Stimulated activated CD4-positive, alpha-beta T cell treated with anti-CD3 and anti-CD28 coated beads, Interleukin-4, amount 100 ng/mL, for 48 hours (primary cell): ENCODE data around the gene TMEM30B.
A peak's percentile ranks its signal among the peaks of the same experiment; 100 is the strongest.
"Not testable (repeated sequence)": the region's sequence is repeated elsewhere in the genome, so short reads cannot be mapped to it uniquely, and the experiment has no call there.

Experiments
- DNase-seq, 2 donors: peaks; one replicate each; pipeline ENCODE4 v3.0.0-alpha.2; 2020; ENCODE audit warnings: low read depth in 2 of 2

TMEM30B gene

DNA sequence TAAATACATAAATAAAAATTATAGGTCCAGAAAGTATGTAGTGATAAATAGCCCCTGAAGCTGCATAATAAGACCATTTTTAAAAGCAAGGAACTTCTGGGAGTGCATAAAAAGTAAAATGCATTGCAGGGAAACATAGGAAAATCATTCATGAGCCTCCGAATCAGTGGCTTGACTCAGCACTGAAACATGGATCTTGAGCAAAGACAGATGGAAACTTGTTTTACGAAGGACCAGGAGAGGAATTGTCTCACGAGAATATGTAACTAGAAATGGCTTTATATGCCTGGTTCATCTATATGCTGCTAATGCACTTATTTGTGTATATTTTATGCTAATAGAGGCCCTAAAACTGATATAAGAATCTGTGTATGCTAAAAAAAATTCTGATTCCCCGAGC, 14.7 kb downstream of the TMEM30B start:
- DNase-seq, result no peak

DNA sequence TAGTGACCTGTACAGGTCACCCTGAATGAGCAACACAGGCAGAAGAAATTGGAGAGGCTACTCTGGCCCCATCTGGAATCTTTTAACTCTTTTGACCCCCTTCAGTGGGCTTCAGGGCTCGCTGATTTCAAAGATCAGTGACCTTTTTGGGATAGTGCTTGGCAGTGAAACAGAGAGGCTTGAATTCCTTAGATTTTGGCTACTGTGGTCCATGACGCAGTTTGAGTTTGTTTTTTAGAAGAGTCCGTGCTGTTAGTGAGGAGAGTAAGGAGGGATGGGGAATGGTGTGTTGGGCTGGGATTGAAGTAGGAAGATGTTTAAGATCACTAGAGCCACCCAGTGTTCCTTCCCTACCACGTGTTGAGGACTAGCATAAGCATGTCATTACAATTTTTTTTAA, 16.5 kb downstream of the TMEM30B start:
- DNase-seq, result no peak

DNA sequence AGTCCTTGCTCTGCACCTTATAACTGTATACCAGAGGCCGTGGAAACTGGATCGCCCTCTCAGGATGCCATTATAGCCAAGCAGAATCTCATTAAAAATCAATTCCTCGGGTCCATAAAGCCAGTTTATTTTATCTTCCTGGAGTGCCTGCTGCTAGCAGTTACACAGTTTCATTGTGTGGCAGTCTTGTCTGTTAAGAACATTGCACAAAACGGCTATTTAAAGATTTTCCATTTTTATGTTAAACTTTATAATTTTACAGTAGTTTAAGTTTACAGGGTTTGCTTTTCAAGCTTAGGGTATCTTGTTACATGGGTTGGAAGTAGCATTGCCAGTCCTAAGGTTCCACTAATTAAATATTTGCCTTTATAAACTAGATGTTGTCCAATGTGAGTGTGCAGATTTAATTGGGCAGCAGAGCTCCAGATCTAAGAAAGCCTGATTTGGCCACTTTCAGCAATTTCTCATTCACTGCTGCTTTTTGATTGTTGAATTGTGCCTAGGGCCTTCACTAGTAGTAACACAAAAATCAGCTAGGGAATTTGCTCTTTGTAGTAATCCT, 17.0 kb downstream of the TMEM30B start:
- no peak for DNase-seq

GRCh38 chr14:61262082-61262481, 19.1 kb downstream of the TMEM30B start:
- no peak for DNase-seq

DNA sequence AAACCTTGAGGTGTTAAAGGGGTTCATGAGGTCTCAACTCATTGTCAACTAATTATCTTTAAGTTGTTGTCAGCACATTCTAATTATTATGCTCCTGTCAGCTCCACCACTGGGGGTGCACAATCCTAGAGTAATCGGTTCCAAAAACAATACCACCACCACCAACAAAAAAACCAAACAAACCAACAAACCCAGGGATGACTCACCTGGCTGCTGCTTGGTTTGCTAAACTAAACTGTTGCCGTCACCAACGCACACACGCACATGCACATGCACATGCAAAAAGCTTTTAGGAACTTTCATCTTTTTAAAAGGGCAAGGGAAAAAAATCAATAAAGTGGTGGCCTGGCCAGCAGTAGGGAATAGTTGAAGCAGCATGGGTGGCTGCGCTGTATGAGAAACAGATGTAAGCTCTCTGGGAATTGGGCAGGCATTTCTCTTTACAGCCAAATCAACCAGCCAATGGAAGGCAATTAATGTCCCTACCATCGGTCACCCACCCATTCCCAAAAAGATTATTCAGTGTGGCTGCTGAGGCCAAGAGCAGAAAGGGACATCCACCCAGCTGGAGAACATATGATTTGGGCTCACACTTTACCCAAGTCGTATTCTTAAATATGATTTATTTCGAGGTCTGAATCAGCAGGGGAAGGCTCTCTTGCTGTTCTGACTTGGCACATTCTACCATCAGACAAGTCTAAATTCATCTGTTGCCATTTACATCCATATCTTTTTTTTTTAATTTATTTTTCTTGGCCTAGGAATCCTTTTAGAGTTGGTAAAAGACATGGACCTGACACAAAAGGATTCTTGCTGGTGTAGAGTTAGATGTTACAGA, 20.0 kb downstream of the TMEM30B start:
- DNase-seq, result no peak

- DNase-seq, result no peak
Observed at GRCh38 chr14:61258985-61259384, 22.2 kb downstream of the TMEM30B start.

DNA sequence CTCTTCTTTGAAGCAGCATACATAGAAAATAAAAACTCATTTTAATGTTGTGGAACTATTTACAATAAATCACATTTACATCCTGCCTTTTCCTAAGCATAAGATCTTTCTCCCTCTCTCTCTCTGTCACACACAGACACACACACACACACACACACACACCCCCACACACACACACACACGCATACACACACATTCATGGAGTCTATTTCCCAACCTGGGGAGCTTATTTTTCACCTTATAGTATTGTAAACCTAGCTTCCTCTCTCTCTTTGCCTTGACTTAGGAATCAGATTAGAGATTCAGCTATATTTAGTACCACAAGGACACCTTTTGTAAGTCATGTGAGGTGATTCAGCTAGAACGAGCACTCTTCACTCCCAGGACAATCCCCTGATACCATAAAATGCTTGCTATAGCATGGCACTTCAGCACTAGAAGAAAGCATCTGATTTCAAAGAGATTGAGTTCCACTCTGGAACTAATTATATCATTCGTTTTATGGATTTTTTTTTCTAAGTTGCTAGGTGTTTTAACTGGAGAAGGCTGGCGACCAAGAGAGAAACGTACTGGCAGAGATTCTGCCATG, 23.6 kb downstream of the TMEM30B start:
- no peak for DNase-seq

DNA sequence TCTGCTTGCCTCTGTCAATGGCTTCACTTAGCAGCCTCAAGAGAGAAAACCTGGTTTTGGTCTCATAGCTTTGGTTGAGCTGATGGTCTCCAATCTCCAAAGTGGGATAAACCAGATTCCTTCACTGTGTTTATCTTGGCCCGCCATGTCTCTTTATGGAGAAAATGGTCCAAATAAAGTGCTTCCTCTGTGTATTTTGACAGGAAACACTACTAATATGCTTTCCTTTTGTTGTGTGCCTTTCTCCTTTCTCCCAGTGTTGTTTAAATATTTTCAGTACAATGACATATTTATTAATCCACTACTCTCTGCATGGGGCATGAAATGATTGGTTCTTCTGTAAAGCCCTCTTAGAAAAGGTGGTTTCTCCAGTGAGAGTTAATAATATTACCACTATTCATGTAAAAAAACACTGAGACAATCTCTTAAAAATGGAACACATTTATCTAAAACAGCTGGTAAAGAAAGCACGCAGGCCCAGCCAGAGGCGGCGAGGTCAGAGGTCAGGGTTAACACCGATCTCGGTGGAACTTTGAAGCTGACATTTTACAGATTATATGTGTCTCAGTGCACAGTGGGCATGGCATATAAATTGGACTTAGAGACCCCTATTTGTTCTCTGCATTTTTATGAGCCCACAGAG, 24.2 kb downstream of the TMEM30B start:
- DNase-seq, result no peak

DNA sequence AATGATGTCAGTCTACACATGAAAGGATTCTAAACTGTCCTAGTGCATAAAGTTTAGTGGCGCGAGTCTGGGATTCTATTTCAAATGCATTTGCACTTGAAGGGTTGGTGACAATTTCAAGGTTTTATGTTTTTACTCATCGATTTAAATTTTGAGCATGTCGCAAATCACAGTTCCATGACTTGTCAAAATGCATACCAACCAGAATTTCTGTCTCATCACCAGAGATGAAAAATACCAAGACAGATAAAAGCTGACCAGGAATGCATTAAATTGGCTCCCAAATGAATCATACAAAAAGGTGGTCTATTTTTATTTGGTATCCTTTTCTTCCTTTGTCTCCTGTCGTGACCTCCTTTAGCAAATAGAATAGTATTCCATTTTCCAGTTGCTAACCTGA, 25.2 kb downstream of the TMEM30B start:
- DNase-seq, result no peak

DNA sequence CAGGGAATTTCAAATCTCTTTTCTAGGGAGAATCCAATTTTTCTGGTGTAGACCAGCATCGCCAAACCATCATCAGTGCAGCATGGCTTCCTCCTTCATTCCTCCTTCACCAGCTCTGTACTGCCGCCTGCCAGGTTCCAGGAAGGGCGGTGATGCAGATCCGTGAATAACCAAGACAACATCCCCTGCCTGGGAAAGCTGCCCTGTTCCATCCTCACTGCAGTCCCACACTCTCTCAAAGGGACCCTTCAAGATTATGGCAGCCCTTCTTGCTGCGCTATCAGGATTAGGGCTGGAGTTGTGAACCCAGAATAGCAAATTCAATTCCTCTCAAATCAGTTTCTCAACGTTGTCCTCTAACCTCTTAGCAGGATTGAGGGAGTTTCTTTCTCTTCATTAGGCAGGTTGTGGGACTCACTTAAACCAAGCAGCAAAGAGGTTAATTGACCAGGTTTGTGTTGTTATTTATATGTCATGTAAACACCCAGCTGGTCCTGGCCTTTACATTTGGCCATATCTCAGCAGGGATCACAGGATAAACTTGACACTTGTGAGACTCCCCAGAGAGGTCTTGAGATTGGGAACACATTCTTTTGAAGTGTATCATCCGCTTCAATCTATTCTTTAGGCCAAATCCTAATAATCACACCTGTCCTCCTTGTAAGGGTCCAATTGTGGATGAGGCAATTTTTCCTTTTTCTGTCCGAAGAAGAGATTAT, 26.2 kb downstream of the TMEM30B start:
- no peak for DNase-seq

- no peak for DNase-seq
Observed at GRCh38 chr14:61253064-61253738, 27.9 kb downstream of the TMEM30B start.

DNA sequence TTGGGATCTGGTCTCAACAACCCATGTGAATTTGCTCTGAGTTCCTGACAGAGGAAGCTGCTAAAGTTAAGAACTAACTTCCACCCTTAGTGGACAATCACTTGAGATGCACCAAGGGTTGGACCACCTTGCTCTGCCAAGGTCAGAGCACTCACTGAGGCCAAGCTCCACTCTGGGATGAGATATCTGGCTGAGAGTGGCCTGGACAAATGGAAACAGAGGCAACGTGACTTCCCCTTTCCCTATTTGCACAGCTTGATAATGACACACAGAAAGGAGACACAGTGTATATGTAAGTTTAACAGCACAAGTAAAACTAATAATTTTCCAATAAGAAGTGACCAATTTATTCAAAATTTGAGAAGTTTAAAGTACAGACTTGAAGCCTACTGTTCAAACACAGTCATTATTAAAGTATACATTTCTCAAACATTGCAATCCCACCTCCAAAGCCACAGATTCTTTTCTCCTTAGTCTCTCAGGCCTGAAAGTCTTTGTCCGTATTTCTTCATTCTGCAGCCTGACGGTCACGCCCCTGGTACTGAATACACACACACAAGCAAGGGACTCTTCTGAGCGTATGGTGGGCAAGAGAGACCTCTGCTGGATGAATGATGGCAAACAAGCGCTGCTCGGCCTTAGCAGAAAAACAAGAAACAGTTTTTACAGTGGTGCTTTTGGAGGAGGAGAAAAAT, 28.6 kb downstream of the TMEM30B start:
- DNase-seq, result peak; percentile 29 to 47

DNA sequence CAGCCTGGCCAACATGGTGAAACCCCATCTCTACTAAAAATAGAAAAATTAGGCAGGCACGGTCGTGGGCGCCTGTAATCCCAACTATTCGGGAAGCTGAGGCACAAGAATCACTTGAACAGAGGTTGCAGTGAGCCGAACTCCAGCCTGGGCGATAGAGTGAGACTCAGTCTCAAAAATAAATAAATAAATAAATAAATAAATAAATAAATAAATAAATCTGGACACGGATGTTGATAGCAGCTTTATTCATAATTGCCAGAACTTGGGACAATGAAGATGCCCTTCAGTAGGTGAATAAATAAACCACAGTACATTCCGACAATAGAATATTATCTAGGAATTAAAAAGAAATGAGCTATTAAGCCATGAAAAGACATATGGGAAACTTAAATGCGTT, 31.1 kb downstream of the TMEM30B start:
- no peak for DNase-seq

DNA sequence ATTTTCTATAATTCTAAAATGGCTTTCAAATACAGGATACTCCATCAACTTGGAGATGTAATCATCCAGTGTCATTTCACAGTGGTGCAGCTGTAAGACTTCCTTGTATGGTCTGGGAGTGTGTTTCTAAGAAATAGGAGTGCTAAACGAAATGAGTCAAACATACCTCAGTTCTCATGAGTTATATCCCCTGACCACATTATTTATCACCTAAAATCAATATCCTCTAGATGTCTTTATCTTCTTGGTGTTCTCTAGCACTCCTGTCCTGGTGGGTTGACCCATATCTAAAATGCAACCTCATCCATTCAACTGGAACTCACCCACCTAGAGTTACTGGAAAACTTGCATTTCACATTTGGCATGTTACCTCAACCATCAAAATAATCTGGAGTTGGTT, 33.2 kb downstream of the TMEM30B start:
- no peak for DNase-seq

GRCh38 chr14:61246721-61247120, 34.4 kb downstream of the TMEM30B start:
- DNase-seq, result no peak

DNA sequence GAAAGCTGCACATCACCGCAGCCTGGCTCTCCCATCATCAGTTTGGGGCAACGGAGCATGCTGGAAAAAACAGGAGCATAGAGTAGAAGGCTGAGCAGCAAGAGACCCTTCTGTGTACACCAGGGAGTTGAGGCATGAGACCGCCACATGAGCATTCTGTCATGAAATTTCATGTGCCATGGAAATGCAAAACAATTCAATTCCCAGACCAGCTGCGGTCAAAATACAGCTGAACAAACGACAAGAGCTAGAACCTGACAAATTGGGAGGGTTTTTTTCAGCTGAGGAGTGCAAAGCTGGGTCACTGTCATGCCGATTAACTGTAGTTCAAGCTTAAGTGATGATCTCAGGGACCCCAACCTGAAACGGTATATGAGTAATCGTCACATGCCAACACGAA, 37.1 kb downstream of the TMEM30B start:
- no peak for DNase-seq

DNA sequence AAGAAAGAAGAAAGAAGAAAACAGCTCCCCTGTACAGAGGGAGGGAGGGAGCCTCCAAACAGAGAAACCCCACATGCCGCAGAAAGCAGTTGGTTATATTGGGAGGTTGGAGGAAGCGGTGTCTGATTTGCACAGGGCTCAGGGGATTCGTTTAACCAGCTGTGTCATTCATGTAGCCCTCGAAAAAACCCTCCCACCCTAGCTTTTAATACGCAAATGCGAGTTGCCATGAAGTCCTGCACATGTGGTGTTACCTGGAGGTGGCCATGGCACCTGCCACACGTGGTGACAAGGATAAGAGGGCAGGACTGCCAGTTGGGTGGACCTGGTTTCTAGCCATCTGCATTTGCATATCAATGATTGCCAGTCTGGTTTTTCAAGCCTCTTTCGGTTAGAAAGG, 40.9 kb downstream of the TMEM30B start:
- DNase-seq, result no peak

- not testable (repeated sequence) for DNase-seq
Observed at GRCh38 chr14:61239285-61239684, 41.9 kb downstream of the TMEM30B start.

DNA sequence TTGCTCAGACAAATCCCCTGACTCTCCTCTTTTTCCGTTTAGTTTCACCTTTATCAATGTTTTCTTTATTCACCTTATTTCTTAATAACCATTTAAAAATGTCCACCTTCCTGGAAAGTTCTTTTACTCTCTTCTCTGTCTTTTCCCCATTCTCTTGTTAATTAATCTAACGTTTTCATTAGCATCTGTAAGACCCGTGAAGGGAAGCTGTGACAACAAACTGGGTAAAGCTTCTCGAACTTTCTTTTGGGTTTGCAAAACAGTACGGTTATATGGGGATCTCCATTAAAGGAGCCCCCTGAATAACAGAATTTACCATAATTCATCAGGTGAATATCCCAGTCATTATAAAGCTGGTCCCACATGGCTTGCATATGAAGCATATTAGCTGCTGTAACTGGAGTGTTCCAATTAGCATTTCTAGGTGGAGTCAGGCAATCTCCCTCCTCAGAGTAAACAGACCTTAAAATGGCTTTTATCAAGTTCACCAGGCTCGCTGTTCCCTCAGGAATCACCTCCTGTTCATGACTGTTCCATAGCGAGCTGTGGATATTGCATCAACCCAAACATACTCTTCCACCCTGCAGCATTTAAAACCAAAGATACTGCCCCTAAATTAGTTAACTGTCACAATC, 42.4 kb downstream of the TMEM30B start:
- DNase-seq, result no peak

DNA sequence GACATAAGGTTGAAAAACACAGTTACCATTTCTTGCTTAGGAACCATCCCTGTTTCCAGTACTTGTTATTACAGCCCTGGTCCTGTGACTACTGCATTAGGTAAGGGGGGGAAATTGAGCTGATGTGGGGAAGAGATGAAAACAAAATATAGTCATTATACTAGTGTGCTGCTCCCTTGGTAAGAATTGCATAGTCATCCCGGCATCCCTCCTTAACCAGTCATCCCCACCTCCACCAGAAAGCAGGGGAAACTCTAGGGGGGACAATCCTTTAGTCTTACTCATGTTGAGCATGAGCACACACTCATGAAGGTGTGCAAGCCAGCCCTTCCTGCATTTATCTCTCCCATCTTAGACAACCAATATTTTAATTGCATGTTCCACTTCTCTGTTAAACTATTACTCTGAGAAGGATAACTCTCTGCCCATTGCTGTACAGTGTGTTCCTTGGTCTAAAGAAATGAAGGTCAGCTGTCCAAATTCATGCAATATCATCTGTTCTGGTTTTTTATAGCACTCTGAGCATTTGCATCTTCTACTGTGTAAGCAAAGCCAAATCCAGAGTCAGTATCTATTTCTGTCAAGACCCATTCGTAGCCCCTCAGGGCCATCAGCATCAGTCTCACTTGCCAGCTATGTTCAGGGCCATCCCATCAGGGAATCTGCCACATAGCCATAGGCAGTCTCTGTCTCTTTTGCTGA, 46.8 kb downstream of the TMEM30B start:
- no peak for DNase-seq
